ENCODE measurements around the gene SNCB.

- no peak for TF ChIP-seq GATA2 (CRISPR knock-in tag; IDR thresholded peaks at IDR 0.05)
- TF ChIP-seq MAX (IDR thresholded peaks at IDR 0.05; ENCODE audit: low read depth) = no peak
- TF ChIP-seq POLR2AphosphoS5 (IDR thresholded peaks at IDR 0.05; ENCODE audit: low read depth, low read length) = no peak
These were observed 52.8 kb downstream of the SNCB start for GRCh38 chr5:176577312-176578176.
